Testis (tissue), 3 donors: Measurements from ENCODE around the gene ING1. TPM values are rescaled to one million over a fixed set of nuclear protein-coding genes. Genes with fewer than 3 reads are reported as not detected.

Source experiments
- DNase-seq: peaks from one replicate; pipeline ENCODE4 v3.0.0-alpha.2; 2019
- H3K27ac ChIP-seq, 2 donors: fragments of 200-600 bp; sonication (generic); one replicate each; pipeline ENCODE4 v1.5.1; 2019
- H3K27me3 ChIP-seq: fragments of 200-600 bp; sonication (generic); one replicate; pipeline ENCODE4 v1.5.1; 2019
- H3K36me3 ChIP-seq: fragments of 200-600 bp; sonication (generic); one replicate; pipeline ENCODE4 v1.5.1; 2017; ENCODE audit warnings: low read depth; ENCODE audit errors: missing control alignments
- H3K4me1 ChIP-seq: fragments of 200-600 bp; sonication (generic); one replicate; pipeline ENCODE4 v1.5.1; 2019
- H3K4me3 ChIP-seq, 2 donors: fragments of 200-600 bp; sonication (generic); one replicate each; pipeline ENCODE4 v1.5.1; 2017 to 2019
- H3K9me3 ChIP-seq: fragments of 200-600 bp; sonication (generic); one replicate; pipeline ENCODE4 v1.5.1; 2017
- POLR2A ChIP-seq: fragments of 450-650 bp; IDR thresholded peaks from one replicate; pipeline ENCODE4 v1.6.1; 2017; ENCODE audit warnings: antibody characterized with exemption, mild to moderate bottlenecking, moderate library complexity
- WGBS, 2 donors: methylation state at CpG; one replicate each; pipeline ENCODE4 v1.1.5; 2018; 5-methylcytosine and 5-hydroxymethylcytosine counted together
- intact Hi-C: fragments of 100-400 bp; cut with DNase I; formaldehyde crosslinking; loops from one replicate; pipeline ENCODE4 v1.15.1; 2023; ENCODE audit warnings: low total_unique reads
- polyA plus RNA-seq: library from polyadenylated mRNA; stranded (reverse); fragments of 350-450 nt; fragmentation: Illumina TruSeq; extraction: RNeasy Lipid Tissue Mini Kit (QIAGEN cat#74804); gene quantifications from one replicate; pipeline ENCODE4 v1.2.3, GENCODE V29; 2014; ENCODE audit warnings: low read depth, low replicate concordance; ENCODE audit not compliant: insufficient read depth
- total RNA-seq, 2 donors: library from RNA; depleted of rRNA; stranded (reverse); fragments of >200 nt; gene quantifications; one replicate each; pipeline ENCODE4 v1.2.3, GENCODE V29; 2016
- TF ChIP-seq, protein P1 (sequence below), 3 experiments: fragments of 450-650 bp in 2 of 3; fragments of 200-600 bp in 1 of 3; sonication (generic) in 1 of 3; IDR thresholded peaks; one replicate each; pipeline ENCODE4 v1.5.1; 2016 to 2019; ENCODE audit warnings: antibody characterized with exemption in 3 of 3, mild to moderate bottlenecking in 2 of 3, moderate library complexity in 1 of 3

The ING1 gene
- total and polyA plus RNA-seq, 3 donors from 2014 or later = 42.2 to 45.5 (median 43.6) TPM

DNA sequence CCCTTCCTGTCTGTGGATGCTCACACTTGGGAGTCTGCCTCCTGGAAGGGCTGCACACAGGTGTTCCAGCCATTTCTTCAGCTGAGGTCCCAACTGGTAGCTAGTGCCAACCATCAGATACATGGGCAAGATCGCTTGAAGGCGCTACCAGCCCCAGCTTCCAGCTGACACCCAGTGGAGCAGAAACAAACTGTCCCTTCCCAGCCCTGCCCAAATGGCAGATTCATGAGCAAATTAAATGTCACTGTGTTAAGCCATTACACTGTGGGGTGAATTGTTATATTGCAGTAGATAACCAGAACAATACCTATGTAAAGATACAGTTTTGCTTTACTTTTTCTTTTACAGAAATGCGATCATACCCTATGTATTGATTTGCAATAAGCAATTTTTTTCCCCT, 17.6 kb downstream of the ING1 start:
- no peak for TF ChIP-seq POLR2A
- TF ChIP-seq, protein P1, sequence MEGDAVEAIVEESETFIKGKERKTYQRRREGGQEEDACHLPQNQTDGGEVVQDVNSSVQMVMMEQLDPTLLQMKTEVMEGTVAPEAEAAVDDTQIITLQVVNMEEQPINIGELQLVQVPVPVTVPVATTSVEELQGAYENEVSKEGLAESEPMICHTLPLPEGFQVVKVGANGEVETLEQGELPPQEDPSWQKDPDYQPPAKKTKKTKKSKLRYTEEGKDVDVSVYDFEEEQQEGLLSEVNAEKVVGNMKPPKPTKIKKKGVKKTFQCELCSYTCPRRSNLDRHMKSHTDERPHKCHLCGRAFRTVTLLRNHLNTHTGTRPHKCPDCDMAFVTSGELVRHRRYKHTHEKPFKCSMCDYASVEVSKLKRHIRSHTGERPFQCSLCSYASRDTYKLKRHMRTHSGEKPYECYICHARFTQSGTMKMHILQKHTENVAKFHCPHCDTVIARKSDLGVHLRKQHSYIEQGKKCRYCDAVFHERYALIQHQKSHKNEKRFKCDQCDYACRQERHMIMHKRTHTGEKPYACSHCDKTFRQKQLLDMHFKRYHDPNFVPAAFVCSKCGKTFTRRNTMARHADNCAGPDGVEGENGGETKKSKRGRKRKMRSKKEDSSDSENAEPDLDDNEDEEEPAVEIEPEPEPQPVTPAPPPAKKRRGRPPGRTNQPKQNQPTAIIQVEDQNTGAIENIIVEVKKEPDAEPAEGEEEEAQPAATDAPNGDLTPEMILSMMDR (IDR thresholded peaks at IDR 0.05) = no peak
- Histone ChIP-seq H3K9me3 (no peaks in the 10 kb centered on the region), H3K36me3 (no peaks in the 10 kb centered on the region), H3K27me3 (no peaks in the 10 kb centered on the region), H3K27ac (no peak overlapping the region), H3K4me3 (no peak overlapping the region), H3K4me1 (no peaks in the 10 kb centered on the region)
- DNase-seq = no peak
- WGBS, 2 donors = 91 to 98% methylated on average over 3 of the region's 3 CpGs
- intact Hi-C loops = no loop called here

DNA sequence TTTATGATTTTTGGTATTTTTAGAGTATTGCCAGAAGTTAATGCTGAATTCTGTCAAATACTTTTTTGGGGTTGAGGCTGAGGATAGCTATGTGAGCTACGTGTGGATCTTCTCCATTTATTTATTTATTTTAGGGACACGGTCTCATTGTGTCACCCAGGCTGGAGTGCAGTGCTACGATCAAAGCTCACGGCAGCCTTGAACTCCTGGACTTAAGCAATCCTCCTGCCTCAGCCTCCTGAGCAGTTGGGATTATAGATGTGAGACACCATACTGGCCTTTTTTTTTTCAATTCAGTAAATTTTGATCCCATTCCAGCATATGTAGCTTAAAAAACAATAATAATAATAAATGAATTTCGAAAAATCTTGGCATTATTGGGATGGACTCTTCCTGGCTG, 21.1 kb downstream of the ING1 start:
- 82 to 94% methylated on average over 5 of the region's 5 CpGs for WGBS, 2 donors
- intact Hi-C loops = no loop called here
- Histone ChIP-seq H3K9me3 (no peaks in the 10 kb centered on the region), H3K36me3 (no peaks in the 10 kb centered on the region), H3K4me3 (no peak overlapping the region), H3K4me1 (no peaks in the 10 kb centered on the region), H3K27me3 (no peaks in the 10 kb centered on the region), H3K27ac (no peak overlapping the region)
- no peak for DNase-seq
- TF ChIP-seq, protein P1 (IDR thresholded peaks at IDR 0.05) = no peak
- no peak for TF ChIP-seq POLR2A

DNA sequence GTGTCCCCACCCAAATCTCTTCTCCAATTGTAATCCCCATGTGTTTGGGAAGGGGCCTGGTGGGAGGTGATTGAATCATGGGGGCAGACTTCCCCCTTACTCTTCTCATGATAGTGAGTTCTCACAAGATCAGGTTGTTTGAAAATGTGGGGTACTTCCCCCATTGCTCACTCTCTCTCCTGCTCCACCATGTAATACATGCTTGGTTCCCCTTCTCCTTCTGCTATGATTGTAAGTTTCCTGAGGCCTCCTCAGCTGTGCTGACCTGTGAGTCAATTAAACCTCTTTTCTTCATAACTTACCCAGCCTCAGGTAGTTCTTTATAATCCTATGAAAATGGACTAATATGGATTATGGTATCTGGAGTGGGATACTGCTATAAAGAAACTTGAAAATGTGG, 24.1 kb downstream of the ING1 start:
- Histone ChIP-seq H3K36me3 (no peaks in the 10 kb centered on the region), H3K4me1 (no peaks in the 10 kb centered on the region), H3K27me3 (no peaks in the 10 kb centered on the region), H3K4me3 (no peak overlapping the region), H3K27ac (no peak overlapping the region), H3K9me3 (no peaks in the 10 kb centered on the region)
- DNase-seq = no peak
- no peak for TF ChIP-seq POLR2A
- TF ChIP-seq, protein P1 (IDR thresholded peaks at IDR 0.05) = no peak
- intact Hi-C loops = no loop called here

DNA sequence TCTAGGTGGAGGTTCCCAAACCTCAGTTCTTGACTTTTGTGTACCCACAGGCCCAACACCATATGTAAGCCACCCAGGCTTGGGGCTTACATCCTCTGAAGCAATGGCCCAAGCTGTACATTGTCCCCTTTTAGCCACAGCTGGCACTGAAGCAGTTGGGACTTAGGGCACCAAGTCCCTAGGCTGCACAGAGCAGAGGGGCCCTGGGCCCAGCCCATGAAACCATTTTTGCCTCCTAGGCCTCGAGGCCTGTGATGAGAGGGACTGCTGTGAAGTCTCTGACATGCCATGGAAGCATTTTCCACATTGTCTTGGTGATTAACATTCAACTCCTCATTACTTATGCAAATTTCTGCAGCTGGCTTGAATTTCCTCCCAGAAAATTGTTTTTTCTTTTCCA, 30.2 kb downstream of the ING1 start:
- TF ChIP-seq POLR2A = no peak
- TF ChIP-seq, protein P1 (IDR thresholded peaks at IDR 0.05) = no peak
- 70 to 79% methylated on average over 1 of the region's 1 CpG for WGBS, 2 donors
- H3K36me3 ChIP-seq = no peaks in the 10 kb centered on the region
- no peaks in the 10 kb centered on the region for H3K9me3 ChIP-seq
- H3K27me3 ChIP-seq = no peaks in the 10 kb centered on the region
- H3K27ac ChIP-seq = no peak overlapping the region
- H3K4me1 ChIP-seq = no peaks in the 10 kb centered on the region
- no peak overlapping the region for H3K4me3 ChIP-seq
- intact Hi-C loops = no loop called here
- no peak for DNase-seq

DNA sequence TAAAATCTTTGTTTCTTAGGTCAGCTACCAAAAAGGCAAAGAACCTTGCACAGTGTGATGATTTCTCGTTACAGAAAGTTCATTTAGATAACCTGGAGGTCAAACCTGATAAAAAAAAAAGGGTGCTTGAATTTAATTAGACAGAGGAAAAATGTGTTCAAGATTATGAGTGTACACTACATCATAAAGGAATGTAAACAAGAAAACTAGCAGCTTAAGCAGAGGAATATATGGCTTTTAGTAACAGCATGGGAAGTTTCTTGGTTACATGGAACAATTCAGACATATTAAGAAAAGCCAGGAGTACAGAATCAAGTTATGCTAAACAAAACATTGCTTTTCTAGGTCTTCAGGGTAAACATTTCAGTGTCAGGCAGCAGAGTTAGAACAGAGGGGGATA, 32.9 kb downstream of the ING1 start:
- Histone ChIP-seq H3K4me3 (no peak overlapping the region), H3K36me3 (no peaks in the 10 kb centered on the region), H3K27me3 (no peaks in the 10 kb centered on the region), H3K27ac (no peak overlapping the region), H3K9me3 (no peaks in the 10 kb centered on the region), H3K4me1 (no peaks in the 10 kb centered on the region)
- TF ChIP-seq POLR2A = no peak
- TF ChIP-seq, protein P1 (IDR thresholded peaks at IDR 0.05) = no peak
- DNase-seq = no peak
- intact Hi-C loops = no loop called here
- WGBS, 2 donors = 55 to 56% methylated on average over 1 of the region's 1 CpG
